Esophagus muscularis mucosa (tissue), 3 donors: Measurements from ENCODE around the gene RELA.

Experiments
- CTCF ChIP-seq, 3 experiments: fragments of 200-600 bp in 2 of 3; fragments of 450-650 bp in 1 of 3; sonication (generic) in 2 of 3; IDR thresholded peaks; one replicate each; pipeline ENCODE4 v1.5.1; 2017 to 2019; ENCODE audit warnings: antibody characterized with exemption in 3 of 3, mild to moderate bottlenecking in 2 of 3, moderate library complexity in 1 of 3
- POLR2A ChIP-seq: fragments of 450-650 bp; IDR thresholded peaks from one replicate; pipeline ENCODE4 v1.6.1; 2017; ENCODE audit warnings: antibody characterized with exemption, moderate library complexity, mild to moderate bottlenecking, low read depth

GRCh38 chr11:65609665-65610064, 53.1 kb downstream of the RELA start:
- TF ChIP-seq CTCF (IDR thresholded peaks at IDR 0.05) (no peak), POLR2A (no peak)
